Panc1 (cell line): ENCODE data around the gene NT5DC3.

ENCODE experiments used
- CTCF ChIP-seq: fragments of 450-650 bp; IDR thresholded peaks from 2 replicates; pipeline ENCODE4 v1.5.1; 2017; ENCODE audit warnings: mild to moderate bottlenecking
- REST ChIP-seq, 2 experiments: IDR thresholded peaks; 2 replicates each; pipeline ENCODE4 v1.6.1; 2011 to 2012; ENCODE audit warnings: low read depth in 2 of 2, control low read depth in 1 of 2, low read length in 1 of 2, mild to moderate bottlenecking in 1 of 2, moderate library complexity in 1 of 2; ENCODE audit not compliant: insufficient read depth in 1 of 2
- TCF7L2 ChIP-seq: IDR thresholded peaks from 2 replicates; pipeline ENCODE4 v1.6.1; 2011; ENCODE audit warnings: mild to moderate bottlenecking, low read depth, low read length, inconsistent platforms

GRCh38 chr12:103884316-103884715, 43.3 kb upstream of the NT5DC3 start:
- peak; percentile 72 for TF ChIP-seq CTCF
- no peak for TF ChIP-seq REST (IDR thresholded peaks at IDR 0.05; ENCODE audit: insufficient read depth in 1 of 2, low read depth in 2 of 2, low read length in 1 of 2)
- TF ChIP-seq TCF7L2: no peak
